ENCODE measurements around the gene PARD3.
"Not testable (repeated sequence)": the region's sequence is repeated elsewhere in the genome, so short reads cannot be mapped to it uniquely, and the experiment has no call there.

PARD3 gene

GRCh38 chr10:34768972-34769330, 46.1 kb downstream of the PARD3 start:
- no peak for DNase-seq (ENCODE audit: low read depth in 1 of 2, low spot score in 1 of 2)

- no peak for DNase-seq (ENCODE audit: low read depth in 1 of 2, low spot score in 1 of 2)
Measured at GRCh38 chr10:34768261-34768971, 46.7 kb downstream of the PARD3 start.

- no peak for DNase-seq (ENCODE audit: low read depth in 1 of 2, low spot score in 1 of 2)
Measured at GRCh38 chr10:34766811-34767494, 48.1 kb downstream of the PARD3 start.

- DNase-seq (ENCODE audit: low read depth in 1 of 2, low spot score in 1 of 2) = no peak
Measured at GRCh38 chr10:34766266-34766600, 48.9 kb downstream of the PARD3 start.

GRCh38 chr10:34764472-34764946, 50.6 kb downstream of the PARD3 start:
- no peak for DNase-seq (ENCODE audit: low read depth in 1 of 2, low spot score in 1 of 2)

GRCh38 chr10:34762603-34763299, 52.3 kb downstream of the PARD3 start:
- DNase-seq (ENCODE audit: low read depth in 1 of 2, low spot score in 1 of 2) = no peak

- DNase-seq (ENCODE audit: low read depth in 1 of 2, low spot score in 1 of 2) = no peak
Measured at GRCh38 chr10:34762156-34762555, 52.9 kb downstream of the PARD3 start.

- DNase-seq (ENCODE audit: low read depth in 1 of 2, low spot score in 1 of 2) = no peak
Measured at GRCh38 chr10:34761453-34761852, 53.6 kb downstream of the PARD3 start.

- no peak for DNase-seq (ENCODE audit: low read depth in 1 of 2, low spot score in 1 of 2)
Measured at GRCh38 chr10:34760606-34761005, 54.5 kb downstream of the PARD3 start.

GRCh38 chr10:34759837-34760215, 55.3 kb downstream of the PARD3 start:
- no peak for DNase-seq (ENCODE audit: low read depth in 1 of 2, low spot score in 1 of 2)

- DNase-seq (ENCODE audit: low read depth in 1 of 2, low spot score in 1 of 2) = no peak
Measured at GRCh38 chr10:34759161-34759836, 55.8 kb downstream of the PARD3 start.

- DNase-seq (ENCODE audit: low read depth in 1 of 2, low spot score in 1 of 2) = no peak
Measured at GRCh38 chr10:34758447-34758996, 56.6 kb downstream of the PARD3 start.

- DNase-seq (ENCODE audit: low read depth in 1 of 2, low spot score in 1 of 2) = no peak
Measured at GRCh38 chr10:34757933-34758332, 57.2 kb downstream of the PARD3 start.

- DNase-seq (ENCODE audit: low read depth in 1 of 2, low spot score in 1 of 2) = not testable (repeated sequence)
Measured at GRCh38 chr10:34757181-34757580, 57.9 kb downstream of the PARD3 start.

GRCh38 chr10:34756584-34756983, 58.5 kb downstream of the PARD3 start:
- DNase-seq (ENCODE audit: low read depth in 1 of 2, low spot score in 1 of 2) = no peak

GRCh38 chr10:34753014-34753757, 61.9 kb downstream of the PARD3 start:
- DNase-seq (ENCODE audit: low read depth in 1 of 2, low spot score in 1 of 2) = no peak

GRCh38 chr10:34751272-34751671, 63.8 kb downstream of the PARD3 start:
- no peak for DNase-seq (ENCODE audit: low read depth in 1 of 2, low spot score in 1 of 2)

- DNase-seq (ENCODE audit: low read depth in 1 of 2, low spot score in 1 of 2) = not testable (repeated sequence)
Measured at GRCh38 chr10:34750795-34751194, 64.3 kb downstream of the PARD3 start.

GRCh38 chr10:34748767-34749166, 66.3 kb downstream of the PARD3 start:
- DNase-seq (ENCODE audit: low read depth in 1 of 2, low spot score in 1 of 2) = no peak

- DNase-seq (ENCODE audit: low read depth in 1 of 2, low spot score in 1 of 2) = no peak
Measured at GRCh38 chr10:34748357-34748756, 66.7 kb downstream of the PARD3 start.

GRCh38 chr10:34746094-34746493, 69.0 kb downstream of the PARD3 start:
- DNase-seq (ENCODE audit: low read depth in 1 of 2, low spot score in 1 of 2) = no peak
